ENCODE results near the gene CACNA1E.
"Not testable (repeated sequence)": the region's sequence is repeated elsewhere in the genome, so short reads cannot be mapped to it uniquely, and the experiment has no call there.

Gene CACNA1E

GRCh38 chr1:181518152-181518551 is 34.8 kb downstream of the CACNA1E start:
- no peak for DNase-seq

DNA sequence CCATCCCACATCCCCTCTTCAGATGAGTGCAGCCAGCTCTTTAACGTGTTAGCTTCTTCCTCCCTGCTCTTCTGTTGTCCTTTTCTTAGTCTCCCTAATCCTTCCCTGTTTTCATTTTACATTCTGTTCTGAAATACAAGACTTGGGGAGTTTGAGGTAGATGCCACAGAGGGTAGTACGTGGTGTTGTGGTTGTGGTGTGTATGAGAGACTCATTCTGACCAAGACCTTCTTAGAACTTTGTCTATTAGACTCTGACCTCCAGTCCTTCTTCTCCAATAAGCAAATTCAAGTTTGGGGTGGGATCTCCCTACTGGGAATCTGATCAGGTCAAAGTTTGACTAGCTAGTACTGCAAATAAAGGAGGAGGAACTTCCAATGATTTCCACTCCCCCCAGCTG is 39.5 kb downstream of the CACNA1E start:
- DNase-seq: no peak

GRCh38 chr1:181525104-181525721 is 41.9 kb downstream of the CACNA1E start:
- no peak for DNase-seq

DNA sequence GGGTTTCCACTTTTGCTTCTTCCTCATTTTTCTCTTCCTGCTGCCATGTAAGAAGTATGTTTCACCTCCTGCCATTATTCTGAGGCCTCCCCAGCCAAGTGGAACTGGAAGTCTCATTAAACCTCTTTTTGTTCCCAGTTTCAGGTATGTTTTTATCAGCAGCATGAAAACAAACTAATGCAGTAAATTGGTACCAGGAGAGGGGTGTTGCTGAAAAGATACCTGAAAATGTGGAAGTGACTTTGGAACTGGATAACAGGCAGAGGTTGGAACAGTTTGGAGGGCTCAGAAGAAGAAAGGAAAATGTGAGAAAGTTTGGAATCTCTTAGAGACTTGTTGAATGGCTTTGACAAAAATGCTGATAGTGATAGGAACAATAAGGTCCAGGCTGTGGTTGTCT is 44.9 kb downstream of the CACNA1E start:
- not testable (repeated sequence) for DNase-seq

DNA sequence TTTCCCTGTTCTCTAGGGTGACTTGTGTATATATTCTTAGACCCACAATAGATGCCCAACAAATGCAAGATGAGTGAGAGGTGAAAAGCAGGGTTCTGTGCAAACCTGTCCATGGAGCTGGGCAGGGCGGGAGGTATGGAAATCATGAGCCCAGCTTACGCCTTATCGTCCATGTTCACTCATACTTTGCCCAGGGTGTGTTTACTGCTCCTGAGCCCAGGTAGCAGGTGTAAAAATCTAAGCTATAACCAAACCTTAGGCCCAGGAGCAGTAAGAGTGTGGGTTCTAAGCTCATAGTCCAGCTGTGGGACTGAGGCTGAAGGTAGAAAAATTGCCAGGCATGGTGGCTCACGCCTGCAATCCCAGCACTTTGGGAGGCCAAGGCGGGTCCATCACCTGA is 48.1 kb downstream of the CACNA1E start:
- DNase-seq: no peak

- DNase-seq: no peak
Measured at GRCh38 chr1:181531951-181532600, 48.8 kb downstream of the CACNA1E start.

- DNase-seq: no peak
Measured at GRCh38 chr1:181538836-181539235, 55.5 kb downstream of the CACNA1E start.

DNA sequence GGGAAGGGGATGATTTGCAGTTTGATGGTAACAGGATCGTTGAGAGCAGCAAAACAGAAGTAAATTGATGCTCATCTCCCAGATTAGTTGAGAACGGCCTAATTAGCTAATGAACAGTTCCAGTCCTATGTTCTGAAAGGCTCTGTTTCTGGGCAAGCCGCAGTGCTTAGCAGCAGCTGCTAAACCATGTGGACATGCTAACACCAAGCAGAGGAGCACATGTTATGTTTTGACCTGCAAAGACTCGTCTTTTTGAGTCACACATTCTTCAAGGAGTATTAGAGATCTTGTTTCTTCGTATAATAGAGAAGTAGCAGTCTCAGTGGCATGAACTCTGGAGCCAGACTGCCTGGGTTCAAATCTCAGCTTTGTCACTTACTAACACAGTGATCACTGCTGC is 58.1 kb downstream of the CACNA1E start:
- DNase-seq: no peak

GRCh38 chr1:181541947-181542346 is 58.6 kb downstream of the CACNA1E start:
- DNase-seq: no peak

GRCh38 chr1:181542406-181542805 is 59.1 kb downstream of the CACNA1E start:
- DNase-seq: not testable (repeated sequence)

GRCh38 chr1:181545395-181545794 is 62.1 kb downstream of the CACNA1E start:
- no peak for DNase-seq

- no peak for DNase-seq
Measured at GRCh38 chr1:181548497-181548896, 65.2 kb downstream of the CACNA1E start.

- no peak for DNase-seq
Measured at GRCh38 chr1:181551249-181551648, 67.9 kb downstream of the CACNA1E start.

GRCh38 chr1:181551754-181552153 is 68.4 kb downstream of the CACNA1E start:
- DNase-seq: no peak

DNA sequence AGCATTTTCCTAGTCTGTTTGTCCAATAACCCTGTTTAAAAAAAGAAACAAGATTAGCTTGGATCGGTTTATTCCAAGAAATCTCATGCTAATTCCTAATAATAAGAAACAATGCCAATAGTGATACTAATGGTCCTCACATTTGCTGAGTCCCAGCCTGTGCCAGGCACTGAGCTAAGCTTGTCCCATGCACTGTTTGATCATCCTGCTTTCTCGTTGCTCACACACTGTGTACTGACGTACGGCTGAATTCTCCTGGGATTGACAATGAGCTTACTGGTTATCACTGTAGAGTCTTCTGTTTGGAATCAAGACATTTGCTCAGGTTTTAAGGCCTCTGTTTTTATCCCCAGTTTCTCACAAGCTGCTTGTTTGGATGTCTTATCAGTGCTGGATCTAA is 71.1 kb downstream of the CACNA1E start:
- no peak for DNase-seq

DNA sequence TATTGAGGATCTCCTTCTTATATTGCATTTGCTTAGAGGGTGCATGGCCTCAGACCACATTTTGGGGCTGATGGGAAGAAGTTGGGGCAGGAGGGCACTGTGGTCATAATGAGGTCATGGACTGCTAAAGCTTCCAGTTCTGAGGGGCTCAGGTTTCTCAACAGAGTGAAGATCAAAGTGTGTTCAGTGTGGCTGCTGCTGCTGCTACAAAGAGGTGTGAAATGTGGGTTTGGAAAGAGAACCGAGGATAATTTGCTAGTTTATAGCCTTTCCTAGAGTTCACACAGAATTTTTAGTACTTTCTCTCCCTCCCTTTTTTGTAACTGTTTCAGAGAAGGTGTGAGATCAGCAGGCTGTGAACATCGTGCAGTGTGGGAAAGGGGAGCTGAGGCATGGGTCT is 73.3 kb downstream of the CACNA1E start:
- no peak for DNase-seq

- DNase-seq: no peak
Measured at GRCh38 chr1:181557313-181557712, 74.0 kb downstream of the CACNA1E start.

DNA sequence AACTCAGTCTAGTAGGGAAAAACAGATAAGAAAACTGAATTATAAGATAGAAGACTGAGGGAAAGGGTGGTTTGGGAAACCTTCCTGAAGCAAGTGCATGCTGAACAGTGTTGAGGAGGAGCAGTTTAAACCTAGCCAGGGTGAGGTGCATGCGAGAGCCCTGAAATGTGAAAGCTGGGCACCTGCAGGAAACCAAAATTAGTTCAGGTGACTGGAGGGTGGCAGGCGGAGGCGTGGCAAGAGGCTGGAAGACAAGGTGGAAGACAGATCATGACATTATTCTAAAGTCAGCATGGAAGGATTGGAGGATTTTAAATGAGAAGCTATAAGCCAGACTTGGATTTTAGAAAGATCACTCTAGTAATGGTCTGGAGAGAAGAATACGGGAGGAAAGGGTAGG is 75.1 kb downstream of the CACNA1E start:
- DNase-seq: no peak

- DNase-seq: no peak
Measured at GRCh38 chr1:181559142-181559541, 75.8 kb downstream of the CACNA1E start.

GRCh38 chr1:181562395-181562794 is 79.1 kb downstream of the CACNA1E start:
- no peak for DNase-seq

DNA sequence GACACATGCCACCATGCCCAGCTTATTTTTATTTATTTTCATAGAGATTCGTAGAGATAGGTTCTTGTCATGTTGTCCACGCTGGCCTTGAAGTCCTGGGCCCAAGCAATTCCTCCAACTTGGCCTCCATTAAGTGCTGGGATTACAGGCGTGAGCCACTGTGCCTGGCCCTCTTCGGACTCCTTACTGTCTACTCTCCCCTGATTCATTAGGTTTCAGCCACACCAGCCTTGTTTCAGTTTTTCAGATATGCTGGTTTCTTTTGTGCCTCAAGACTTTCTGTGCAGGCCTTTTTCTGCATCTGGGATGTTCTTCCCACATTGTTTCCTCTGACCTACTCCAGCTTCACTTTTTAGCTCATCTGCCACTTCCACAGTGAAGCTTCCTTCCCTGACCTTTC is 85.4 kb downstream of the CACNA1E start:
- no peak for DNase-seq

GRCh38 chr1:181577475-181577874 is 94.2 kb downstream of the CACNA1E start:
- no peak for DNase-seq

DNA sequence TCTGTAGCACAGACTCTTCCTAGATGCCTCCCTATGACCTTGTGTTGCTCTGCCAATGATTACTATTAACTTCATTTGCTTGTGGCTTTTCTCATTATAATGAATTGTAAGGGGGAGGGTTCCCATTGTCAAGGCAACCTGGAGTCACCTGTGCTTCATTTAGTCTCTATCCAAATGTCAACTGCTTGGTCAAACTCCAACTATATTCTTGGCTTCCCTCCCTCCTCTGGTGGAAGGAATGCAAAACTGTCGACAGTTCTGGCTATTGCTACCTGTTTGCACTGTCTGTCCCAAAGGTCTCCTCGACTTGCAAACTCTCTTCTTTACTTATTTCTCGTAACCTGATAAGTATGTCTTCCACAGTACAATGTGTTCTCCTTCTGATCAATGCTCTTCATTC is 100.3 kb downstream of the CACNA1E start:
- DNase-seq: no peak

GRCh38 chr1:181587870-181588438 is 104.6 kb downstream of the CACNA1E start:
- DNase-seq: no peak

DNA sequence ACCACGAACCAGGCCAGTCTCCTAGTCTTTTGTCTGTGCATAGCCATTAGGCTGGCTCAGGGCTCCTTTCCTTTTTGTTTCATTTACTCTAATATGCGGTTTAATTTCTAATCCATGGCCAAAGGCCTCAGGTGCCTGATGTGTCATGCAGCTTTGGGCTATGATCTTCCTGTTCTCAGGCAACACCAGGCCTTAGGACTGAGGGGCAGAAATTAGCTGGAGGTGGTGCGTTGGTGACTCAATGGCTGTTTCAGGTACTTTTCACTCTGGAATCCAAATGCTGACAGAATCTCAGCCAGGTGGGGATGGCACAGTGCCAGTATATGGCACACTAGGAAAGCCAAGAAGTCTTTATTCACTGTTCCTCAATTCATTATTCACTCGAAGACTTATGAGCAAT is 105.3 kb downstream of the CACNA1E start:
- DNase-seq: no peak
